CD1c-positive myeloid dendritic cell (primary cell): Measurements from ENCODE around the gene ATP11A.
A peak's percentile ranks its signal among the peaks of the same experiment; 100 is the strongest.

Experiments
- DNase-seq: peaks from one replicate; pipeline ENCODE4 v3.0.0-alpha.2; 2016; ENCODE audit errors: extremely low spot score

ATP11A gene

DNA sequence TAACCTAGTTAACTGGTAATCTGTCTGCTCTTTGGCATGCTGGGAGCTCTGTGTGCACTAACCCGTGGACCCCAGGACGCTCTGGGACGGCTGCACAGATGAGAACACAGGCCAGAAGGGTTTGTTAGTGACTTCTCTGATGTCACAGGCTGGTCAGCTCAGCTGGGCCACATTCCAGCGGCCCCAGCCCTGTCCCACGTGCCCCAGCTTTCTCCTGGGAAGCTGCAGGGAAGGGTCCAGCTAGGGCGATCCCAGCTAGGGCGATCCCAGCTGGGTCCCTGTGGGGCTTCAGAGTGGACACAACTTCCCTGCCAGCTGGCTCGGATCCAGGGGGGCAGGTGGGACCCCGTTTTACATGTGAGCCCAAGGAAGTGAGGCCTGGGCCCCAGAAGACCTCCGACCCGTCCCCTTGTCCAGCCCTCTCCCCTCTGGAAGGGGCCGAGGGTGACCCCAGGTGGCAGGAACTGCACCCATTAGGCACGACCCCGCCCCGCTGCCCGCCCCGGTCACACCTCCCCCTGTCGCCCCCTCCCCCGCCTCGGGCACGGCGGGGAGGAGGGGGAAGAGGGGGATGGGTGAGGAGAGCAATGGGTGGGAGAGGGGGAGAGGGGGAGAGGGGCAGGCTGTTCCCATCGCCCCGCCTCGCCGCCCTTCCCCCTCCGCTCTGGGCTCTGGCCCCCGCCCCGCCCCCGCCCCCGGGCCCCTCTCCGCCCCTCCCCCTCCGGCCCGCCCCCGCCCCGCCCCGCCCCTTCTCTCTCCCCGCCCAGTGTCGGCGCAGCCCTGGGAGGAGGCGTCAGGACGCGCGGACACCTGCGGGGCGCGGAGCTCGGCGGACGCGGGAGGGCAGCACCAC, 204.0 kb downstream of the ATP11A start:
- DNase-seq: peak; percentile 10

DNA sequence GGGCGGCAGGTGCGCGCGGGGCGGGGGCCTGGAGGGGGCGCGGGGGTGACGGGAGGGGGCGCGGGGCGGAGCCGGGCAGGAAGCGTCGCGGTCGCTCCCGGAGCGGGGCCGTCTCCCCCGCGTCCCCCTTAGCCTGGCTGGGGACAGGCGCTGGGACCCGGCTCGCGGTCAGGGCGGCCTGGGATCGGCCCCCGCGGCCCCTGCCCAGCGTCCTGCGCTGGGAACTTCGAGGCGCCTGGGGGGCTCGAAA, 204.5 kb downstream of the ATP11A start:
- no peak for DNase-seq

DNA sequence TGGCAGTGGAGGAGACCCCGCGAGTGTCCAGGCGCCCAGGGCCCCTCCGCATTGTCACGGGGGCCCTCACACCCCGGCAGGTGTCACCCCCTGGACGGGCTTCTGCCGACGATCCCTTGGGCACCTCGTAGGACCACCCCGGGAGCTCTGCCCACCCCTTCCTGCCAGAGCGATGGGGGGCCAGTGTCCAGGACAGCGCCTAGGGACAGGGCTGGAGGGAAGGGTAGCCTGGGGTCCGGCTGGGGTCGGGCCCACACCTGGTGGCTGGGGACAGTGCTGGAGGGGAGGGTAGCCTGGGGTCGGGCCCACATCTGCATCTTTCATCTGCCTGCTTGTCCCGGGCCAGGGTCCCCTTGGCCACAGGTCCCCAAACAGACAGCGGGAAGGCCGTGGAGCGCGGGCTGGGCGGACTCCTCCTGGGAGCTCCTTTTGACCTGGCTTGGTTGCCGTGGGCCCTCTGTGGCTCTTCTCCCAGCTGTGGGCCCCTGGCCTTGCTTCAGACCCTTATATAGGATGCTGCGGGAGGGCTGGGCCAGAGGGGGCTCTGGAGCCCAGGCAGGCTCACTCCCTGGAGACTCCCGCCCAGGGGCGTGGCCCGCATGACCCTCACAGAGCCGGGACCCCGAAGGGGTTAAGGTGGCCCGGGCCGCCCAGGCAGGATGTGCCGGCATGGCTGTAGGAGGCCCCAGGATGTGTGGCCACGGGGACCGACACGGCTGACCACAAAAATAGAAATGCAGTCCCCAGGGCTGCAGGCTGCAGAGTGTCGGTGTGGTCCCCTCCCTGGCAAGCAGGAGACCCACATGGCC, 205.0 kb downstream of the ATP11A start:
- no peak for DNase-seq

DNA sequence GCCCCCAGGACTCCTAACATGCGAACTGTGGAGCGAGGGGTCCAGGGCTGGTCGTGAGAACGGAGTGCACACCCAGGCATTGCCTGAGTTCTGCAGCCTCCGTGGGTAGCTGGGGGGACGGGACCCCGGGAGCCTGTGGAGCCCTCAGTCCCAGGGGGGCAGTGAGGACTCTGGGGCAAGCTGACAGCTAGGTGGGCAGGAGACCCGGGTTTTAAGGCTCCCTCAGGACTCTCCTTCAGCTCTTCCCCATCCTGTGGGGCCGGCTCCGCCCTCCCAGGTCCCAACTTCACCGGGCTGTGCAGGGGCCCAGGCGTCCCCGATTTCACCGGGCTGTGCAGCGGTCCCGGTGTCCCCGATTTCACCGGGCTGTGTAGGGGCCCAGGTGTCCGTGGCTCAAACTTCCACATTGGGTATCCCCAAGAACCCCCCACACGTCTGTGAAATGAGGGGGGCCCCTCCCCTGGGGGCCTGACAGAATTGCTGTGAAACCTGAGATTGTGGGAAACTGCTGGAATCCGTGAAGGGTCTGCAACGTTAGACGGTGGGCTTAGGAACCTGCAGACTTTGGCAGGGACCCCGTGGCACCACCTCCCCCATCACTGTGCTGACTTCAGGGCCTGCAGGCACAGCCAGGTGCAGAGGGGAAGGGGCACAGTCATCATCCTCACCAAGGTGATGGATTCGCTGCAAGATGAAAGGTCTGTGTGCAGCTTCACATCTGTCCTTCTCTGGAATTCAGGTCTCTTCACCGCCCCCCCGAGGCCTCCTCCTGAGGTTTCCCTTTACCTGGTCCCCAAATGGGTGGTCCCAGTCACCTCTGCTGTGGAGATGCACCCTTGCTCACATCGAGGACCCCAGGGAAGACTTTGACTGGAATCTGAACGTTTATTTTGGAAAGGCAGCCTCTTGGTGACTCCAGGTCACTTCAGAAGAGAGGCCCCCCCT, 206.0 kb downstream of the ATP11A start:
- no peak for DNase-seq

DNA sequence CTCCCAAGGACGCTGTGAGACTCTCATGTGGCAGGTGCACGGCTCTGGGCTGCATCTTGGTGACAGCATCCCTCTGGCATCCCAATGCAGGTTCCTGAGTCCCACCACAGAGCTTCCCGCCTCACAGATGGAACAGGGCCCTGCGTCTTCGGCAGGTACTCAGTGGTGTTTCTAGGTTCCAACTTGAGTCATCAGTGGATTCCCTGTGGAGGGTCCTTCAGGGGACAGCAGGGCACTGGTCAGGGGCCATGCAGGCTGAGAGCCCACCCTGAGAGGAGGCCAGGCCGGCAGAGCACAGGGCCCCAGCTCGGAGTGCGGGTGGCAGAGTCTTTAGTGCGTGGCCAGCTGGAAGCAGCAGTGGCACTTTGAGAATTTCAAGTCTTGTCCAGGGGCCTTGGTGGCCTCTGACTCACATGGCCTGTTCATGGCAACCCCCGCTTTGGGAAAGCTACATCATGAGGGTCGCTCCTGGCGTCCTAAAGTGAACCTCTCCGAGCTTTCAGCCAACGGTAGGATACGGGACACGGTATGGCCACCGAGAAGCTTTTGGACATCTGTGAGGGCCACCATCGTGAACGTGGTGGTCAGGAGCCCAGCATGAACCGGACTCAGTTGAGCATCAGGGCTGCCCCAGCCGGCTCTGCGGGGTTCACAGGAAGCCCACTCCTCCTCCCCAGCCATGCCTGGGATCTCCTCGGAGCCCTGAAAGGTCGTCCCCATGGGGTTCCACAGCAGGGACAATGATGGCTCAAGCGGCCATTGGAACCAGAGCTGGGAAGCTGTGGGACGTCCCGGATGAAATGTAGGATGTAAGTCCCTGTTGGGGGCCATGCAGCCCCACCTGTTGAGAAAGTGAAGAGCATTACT, 207.1 kb downstream of the ATP11A start:
- no peak for DNase-seq

DNA sequence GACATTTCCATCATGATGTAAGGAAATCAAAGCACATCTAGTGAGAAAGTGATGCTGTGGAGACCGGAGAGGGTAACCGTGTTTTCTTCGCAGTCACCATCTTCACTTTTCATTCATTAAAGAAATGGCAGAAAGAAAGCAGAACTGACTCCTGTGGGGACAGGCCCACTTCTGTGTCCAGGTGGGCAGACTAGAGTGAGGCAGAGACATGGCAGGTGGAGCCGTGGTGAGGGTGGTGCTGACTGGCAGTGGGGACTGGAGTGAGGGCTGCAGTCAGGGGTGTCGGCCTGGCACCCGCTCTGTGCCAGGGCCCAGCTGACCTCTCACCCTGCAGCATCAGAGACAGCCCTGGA, 207.7 kb downstream of the ATP11A start:
- DNase-seq: no peak

DNA sequence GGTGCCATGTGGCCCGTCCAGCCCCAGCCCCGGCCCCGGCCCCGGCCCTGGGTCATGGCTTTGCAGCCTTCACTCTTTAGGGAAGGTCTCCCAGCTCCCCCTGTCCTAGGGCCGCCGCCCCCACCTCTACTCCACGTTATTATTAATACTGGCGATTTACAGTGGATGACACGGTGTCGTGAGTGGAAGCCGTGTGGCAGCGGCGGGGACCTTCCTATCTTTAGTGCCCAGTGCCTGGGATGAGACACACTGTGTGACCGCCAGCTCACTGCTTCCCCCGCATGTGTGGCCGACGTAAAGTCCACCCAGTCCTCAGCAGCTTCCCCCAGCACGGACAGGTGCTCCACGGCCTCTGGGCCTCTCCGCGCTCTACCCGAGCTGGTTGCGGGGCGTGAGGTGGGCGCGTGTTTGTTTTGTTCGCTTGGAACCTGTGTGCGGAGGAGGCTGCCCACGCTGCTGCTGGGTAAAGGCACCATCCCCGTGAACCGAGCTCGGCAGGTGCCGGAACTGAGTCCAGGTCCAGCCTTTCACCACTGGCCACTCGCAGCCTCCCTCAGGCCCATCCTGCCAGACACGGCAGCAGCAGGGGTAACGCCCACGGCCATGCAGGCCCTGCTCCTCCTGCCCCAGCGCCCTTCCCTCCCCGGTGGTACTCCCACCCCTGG, 208.2 kb downstream of the ATP11A start:
- DNase-seq: no peak

DNA sequence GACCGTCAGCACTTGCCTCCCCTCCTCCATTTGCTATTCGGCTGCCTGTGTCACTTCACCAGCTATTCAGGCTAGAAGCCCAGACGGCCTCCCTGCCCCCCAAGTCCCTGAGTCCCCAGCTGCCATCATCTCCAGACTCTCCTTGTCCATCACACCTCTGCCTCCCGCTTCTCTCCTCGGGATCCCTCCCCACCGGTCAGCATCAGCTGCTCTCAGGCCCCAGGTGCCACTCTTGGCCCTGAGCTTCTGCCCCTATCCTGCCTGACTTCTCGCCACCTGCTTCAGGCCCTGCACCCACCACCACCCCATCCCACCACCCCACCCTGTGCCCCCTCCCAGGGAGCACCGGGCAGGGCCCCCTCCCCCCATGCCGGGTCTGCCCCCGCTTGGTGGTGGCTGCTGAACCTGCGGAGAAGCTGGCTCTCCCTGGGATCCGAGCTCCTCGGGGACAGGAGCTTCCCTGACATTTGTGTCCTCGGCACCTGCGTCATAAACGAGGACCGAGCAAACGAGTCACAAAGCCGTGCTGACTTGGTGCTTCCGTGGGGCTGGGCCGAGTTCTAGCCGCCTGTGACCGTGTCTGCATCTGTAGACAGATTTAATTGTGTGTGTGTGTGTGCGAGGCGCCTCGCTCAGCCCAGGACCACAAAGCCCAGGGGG, 208.9 kb downstream of the ATP11A start:
- DNase-seq: no peak

DNA sequence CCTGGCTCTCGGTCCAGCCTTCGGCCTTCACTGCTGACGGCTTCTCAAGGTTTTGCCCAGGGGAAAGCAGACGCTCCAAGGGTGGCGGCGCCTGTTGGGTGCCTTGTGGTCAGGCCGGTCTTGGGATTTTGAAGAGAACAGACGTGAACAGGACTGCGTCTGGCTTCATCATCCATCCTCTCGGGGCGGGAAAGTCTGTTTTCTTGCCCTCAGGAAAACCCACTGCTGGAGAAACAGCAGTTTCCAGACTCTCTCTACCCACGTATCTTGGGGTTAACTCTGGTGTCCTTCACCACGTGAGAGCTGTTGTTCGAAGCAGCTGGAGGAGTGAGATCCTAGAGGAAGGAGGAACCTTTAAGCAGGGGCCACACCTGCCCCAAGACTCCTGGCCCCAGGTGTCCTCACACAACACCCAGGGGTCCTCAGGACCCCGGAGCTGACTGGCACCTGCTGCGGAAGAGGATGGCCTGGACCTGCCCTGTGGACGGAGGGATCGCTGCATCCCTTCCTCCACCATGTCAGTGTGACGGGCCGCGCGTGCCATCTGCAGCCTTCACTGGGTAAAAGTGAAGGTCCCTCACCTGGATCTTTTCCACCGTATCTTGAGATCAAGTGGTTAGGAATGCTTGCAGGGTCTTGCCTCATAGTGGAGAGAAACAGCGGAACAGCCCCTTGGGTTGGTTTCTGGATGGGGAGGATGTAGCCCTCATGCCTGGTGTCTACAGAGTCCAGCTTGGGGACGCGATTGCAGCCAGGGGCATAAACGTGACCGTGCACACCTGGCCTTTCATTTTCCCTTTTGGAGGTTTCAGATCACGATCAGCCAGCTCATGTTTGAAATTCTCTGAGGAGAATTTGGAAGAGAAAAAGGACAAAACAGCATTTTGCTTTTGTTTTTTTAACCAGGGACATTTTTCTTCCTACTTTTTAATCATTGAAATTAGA, 209.7 kb downstream of the ATP11A start:
- no peak for DNase-seq

DNA sequence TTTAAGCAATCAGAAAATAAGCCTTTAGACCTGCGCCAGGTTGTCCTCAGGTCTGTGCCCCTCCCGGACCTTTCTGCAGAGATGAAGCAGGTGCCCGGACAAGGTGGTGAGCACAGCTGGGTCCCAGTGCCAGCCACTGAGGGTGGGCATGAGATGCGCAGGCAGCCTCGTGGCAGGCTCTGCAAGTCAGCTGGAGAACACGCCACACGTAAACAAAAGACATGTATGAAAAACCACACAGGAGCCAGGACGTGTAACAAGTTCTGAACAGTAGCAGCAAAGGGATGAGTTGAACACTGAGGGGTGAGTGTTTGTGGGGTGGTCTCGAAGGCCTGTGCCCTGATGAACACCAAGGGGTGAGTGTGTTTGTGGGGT, 210.4 kb downstream of the ATP11A start:
- no peak for DNase-seq

DNA sequence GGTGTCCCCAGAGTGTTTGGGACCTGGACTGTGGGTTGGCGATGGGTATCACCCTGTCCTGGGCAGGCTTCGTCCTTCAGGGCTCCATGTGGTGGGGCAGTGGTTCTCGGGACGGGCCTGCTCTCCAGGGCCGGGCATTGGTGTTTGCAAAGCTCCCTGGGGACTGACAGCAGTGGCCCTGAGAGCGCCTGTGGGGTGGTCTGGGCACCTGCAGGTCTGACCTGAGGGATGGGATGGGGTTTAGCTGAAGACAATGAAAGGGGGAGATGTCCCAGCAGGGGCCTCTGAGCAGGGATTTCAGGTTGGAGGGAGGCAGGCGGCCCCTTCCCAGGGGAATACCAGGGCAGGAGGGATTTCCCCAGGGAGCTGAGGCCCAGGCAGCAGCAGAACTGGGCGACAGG, 210.9 kb downstream of the ATP11A start:
- no peak for DNase-seq

DNA sequence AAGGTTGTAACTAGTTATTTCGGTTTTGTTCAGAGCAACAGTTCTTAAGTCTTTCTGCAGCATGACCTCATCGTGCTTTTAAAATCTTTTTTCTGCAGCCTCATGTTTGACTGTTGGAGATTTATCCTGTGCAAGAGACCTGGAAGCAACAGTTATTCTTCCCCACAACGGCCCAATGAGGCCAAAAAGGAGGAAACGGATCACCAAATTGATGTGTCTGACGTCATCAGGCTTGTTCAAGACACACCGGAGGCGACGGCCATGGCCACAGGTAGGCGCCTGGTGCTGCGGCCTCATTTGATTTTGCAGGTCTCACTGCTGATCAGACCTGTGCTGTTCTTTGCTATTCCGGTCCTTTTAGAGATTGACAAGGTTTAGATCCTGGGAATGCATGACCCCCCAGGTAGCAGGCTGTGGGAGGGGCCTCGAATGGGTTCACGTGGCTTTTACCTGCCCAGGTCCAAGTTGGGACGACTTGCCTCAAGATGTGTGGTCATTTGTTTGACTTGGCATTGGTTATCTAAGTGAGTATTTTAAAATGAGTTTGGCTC, 212.3 kb downstream of the ATP11A start:
- DNase-seq: no peak

DNA sequence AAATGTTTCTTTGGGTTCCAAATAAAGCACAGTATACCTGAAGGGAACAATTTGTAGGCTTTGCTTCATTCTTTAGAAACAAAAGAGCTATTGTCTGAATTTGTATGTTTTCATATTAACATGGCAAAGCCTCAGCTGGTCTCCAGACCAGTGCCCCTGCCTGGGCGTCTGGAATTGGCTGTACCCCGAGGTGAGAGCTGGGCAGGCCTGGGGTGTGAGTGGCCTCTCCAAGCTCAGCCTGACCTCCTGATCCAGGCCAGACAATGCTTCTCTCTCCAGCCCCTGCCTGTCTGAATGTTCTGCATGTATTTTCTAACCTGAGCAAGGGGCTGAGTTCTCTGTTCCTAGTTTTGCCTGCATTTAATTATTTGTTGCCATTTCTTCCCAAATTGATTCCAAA, 212.8 kb downstream of the ATP11A start:
- DNase-seq: no peak

DNA sequence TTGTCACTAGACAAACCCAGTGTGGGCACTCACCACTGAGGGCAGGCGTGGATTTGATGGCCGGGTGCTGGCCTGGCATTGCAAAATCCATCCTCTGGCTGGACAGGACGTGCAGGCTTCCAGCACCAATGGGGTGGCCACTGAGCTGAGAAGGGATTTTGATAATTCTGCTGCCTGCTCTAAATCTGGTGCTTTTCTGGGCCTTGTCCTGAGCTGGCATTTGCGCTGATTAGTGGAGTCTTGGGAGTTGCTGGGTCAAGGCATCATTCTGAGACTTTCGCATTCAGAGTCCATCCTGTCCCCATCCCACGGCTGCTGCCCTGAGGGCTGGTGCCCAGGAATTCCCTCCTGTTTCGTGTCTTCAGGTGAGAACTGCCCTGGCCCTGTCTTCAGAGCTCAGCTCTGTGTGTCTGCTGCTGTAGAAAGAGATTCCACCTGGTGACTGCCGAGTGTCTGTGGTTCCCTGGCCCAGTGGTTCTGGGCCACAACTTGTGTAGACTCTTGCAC, 213.3 kb downstream of the ATP11A start:
- DNase-seq: no peak

DNA sequence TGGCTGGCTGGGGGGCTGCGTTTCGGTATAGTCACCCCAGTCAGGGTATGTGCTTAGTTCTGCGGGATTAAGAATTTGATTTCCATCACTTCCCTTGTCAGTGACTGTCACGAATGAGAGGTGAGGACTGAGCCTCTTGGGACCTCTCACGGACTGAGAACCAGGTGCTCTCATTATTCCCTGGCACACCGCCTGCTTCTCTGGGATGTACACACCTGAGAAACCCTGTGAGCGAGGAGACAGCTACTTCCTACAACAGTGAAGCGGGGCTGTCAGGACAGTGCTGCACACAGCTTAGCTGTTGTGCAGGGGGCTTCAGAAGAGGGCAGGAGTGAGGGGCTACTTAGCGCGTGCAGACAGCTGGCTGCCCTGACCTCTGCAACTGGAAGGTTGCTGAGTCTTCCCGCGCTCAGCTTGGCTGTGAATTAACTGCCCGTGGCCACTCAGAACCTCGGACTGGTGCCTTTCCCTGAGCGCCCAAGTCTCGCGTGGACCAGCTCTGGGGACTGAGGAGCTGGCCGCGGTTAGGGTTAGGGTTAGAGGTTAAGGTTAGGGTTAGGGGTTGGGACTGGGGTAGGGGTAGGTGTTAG, 213.9 kb downstream of the ATP11A start:
- no peak for DNase-seq

DNA sequence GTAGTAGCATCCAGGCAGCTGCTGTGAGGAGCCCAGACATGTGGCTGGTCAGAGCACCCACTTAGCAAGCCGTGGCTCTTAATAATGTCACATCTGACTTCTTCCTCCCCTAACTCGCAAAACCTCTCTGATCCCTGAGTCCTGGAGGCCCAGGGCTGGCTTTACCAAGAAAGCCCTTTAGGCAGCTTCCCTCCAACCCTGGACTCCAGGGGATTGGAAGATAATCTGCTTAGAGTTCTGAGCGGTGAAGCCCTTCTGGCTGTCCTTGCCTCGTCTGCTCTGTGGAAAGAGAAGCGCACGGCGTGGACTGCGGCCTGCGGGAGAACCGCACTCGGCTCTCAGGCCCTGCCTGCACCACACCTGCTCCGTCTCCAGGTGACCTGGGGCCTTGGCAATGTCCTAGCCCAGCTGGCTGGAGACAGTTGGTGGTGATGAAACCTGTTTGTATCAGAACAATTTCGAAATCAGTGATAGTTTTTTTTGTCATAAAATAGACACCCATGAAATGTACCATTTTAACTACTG, 214.7 kb downstream of the ATP11A start:
- DNase-seq: no peak

DNA sequence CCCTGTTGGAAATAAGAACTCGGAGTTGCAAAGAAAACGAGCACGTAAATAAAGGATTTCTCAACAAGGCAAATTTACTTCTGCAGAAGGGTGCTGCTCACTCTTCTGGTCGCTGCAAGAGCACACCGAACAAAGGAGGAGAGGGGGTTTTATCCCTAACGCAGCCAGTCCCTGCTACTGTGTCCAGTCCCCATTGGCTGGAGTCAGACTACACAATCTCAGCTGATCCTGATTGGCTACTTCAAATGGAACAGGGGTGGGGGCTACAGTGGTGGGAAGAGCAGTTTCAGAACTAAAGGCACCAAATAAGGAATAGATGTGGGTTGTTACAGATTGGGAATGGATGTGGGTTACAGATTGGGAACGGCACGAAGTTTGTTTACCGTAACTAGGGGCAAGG, 215.2 kb downstream of the ATP11A start:
- no peak for DNase-seq

DNA sequence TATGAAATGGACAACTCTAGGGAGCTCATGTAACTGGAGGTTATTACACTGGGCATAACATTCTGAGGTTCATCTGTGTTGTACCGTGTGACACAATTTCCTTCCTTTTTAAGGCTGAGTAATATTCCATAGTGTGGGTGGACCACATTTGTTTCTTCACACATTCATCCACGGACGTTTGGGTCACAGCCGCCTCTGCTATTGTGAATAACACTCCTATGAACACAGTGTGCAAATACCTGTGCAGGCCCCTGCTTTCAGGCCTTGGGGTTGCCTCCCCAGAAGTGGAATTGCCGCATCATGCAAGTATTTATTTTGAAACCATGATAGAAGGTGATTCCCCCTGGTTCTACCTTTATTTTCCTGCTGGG, 215.8 kb downstream of the ATP11A start:
- DNase-seq: no peak
